Inflammatory macrophage treated with lipopolysaccharide for 4 hours (primary cell): ENCODE results near the gene CABP1.

Experiments used
- DNase-seq: peaks from one replicate; pipeline ENCODE4 v3.0.0-alpha.2; 2020

Gene CABP1

GRCh38 chr12:120698665-120699064, 58.2 kb downstream of the CABP1 start:
- peak; percentile 26 for DNase-seq

- DNase-seq = no peak
These were observed 59.1 kb downstream of the CABP1 start for GRCh38 chr12:120699553-120699952.

GRCh38 chr12:120700886-120701285, 60.5 kb downstream of the CABP1 start:
- no peak for DNase-seq

GRCh38 chr12:120702637-120703036, 62.2 kb downstream of the CABP1 start:
- DNase-seq = no peak

- no peak for DNase-seq
These were observed 63.0 kb downstream of the CABP1 start for GRCh38 chr12:120703311-120703942.

- no peak for DNase-seq
These were observed 65.2 kb downstream of the CABP1 start for GRCh38 chr12:120705618-120706017.

GRCh38 chr12:120706029-120706428, 65.6 kb downstream of the CABP1 start:
- no peak for DNase-seq

GRCh38 chr12:120708651-120709050, 68.2 kb downstream of the CABP1 start:
- no peak for DNase-seq

GRCh38 chr12:120710031-120710804, 69.8 kb downstream of the CABP1 start, which contains the start of gene UNC119B:
Gene UNC119B, plus strand, starts transcription at chr12:120710458. Its CDS starts 17 bp downstream, at chr12:120710475.
- peak; percentile 42 for DNase-seq

GRCh38 chr12:120710805-120711296, 70.4 kb downstream of the CABP1 start:
- DNase-seq = no peak

- no peak for DNase-seq
These were observed 71.0 kb downstream of the CABP1 start for GRCh38 chr12:120711411-120711810.

GRCh38 chr12:120712610-120713009, 72.2 kb downstream of the CABP1 start:
- DNase-seq = no peak

- peak; percentile 86 for DNase-seq
These were observed 73.5 kb downstream of the CABP1 start for GRCh38 chr12:120713861-120714482.
